Urinary bladder (tissue), 4 donors: Measurements from ENCODE around the gene GRHL3. TPM values are rescaled to one million over a fixed set of nuclear protein-coding genes. Genes with fewer than 3 reads are reported as not detected.

Source experiments
- DNase-seq: peaks from one replicate; pipeline ENCODE4 v3.0.0-alpha.2; 2015; ENCODE audit errors: extremely low spot score
- H3K27ac ChIP-seq: one replicate; pipeline ENCODE4 v1.5.1; 2013; ENCODE audit warnings: low read depth, mild to moderate bottlenecking, moderate library complexity
- H3K36me3 ChIP-seq: one replicate; pipeline ENCODE4 v1.6.1; 2013; ENCODE audit warnings: mild to moderate bottlenecking, moderate library complexity; ENCODE audit not compliant: insufficient read depth
- H3K4me1 ChIP-seq: one replicate; pipeline ENCODE4 v1.6.1; 2013; ENCODE audit warnings: mild to moderate bottlenecking, moderate library complexity; ENCODE audit not compliant: insufficient read depth
- H3K4me3 ChIP-seq: one replicate; pipeline ENCODE4 v1.5.1; 2013; ENCODE audit warnings: low read depth, low read length
- WGBS: extraction: QIAGEN DNeasy Blood & Tissue Kit; methylation state at CpG from one replicate; pipeline ENCODE4 v1.1.7; 2013; 5-methylcytosine and 5-hydroxymethylcytosine counted together
- polyA plus RNA-seq: library from polyadenylated mRNA; stranded (reverse); fragments of 200-250 nt; gene quantifications from one replicate; pipeline ENCODE4 v1.2.3, GENCODE V29; 2013
- total RNA-seq: library from RNA; depleted of rRNA; stranded (reverse); fragments of >200 nt; gene quantifications from one replicate; pipeline ENCODE4 v1.2.3, GENCODE V29; 2014
- donor health status: healthy with polysubstance abuse.
- donor health status: healthy.

Gene GRHL3
- total and polyA plus RNA-seq, 2 donors = 7.6 to 15.1 TPM

GRCh38 chr1:24298606-24299005 lies 20.6 kb upstream of the GRHL3 start:
- 93% methylated on average over 8 of the region's 8 CpGs for WGBS
- no peak overlapping the region for H3K27ac ChIP-seq
- no peaks in the 10 kb centered on the region for H3K4me1 ChIP-seq
- H3K4me3 ChIP-seq = no peak overlapping the region
- H3K36me3 ChIP-seq = no peaks in the 10 kb centered on the region
- no peak for DNase-seq

- WGBS = 83% methylated on average over 6 of the region's 6 CpGs
- Histone ChIP-seq H3K27ac (no peak overlapping the region), H3K36me3 (no peaks in the 10 kb centered on the region), H3K4me3 (no peak overlapping the region), H3K4me1 (no peaks in the 10 kb centered on the region)
- DNase-seq = no peak
These were observed 19.3 kb upstream of the GRHL3 start for GRCh38 chr1:24299901-24300300.

- no peak overlapping the region for H3K27ac ChIP-seq
These were observed 18.0 kb upstream of the GRHL3 start for GRCh38 chr1:24300971-24301784.

GRCh38 chr1:24301785-24302175 lies 17.4 kb upstream of the GRHL3 start:
- Histone ChIP-seq H3K4me1 (no peaks in the 10 kb centered on the region), H3K27ac (no peak overlapping the region), H3K4me3 (no peak overlapping the region), H3K36me3 (no peaks in the 10 kb centered on the region)
- DNase-seq = no peak
- WGBS = 25% methylated on average over 4 of the region's 4 CpGs

More at GRCh38 chr1:24300971-24301784, 18.0 kb upstream of the GRHL3 start:
- 61% methylated on average over 7 of the region's 7 CpGs for WGBS
- Histone ChIP-seq H3K4me1 (no peaks in the 10 kb centered on the region), H3K36me3 (no peaks in the 10 kb centered on the region), H3K4me3 (no peak overlapping the region)
- no peak for DNase-seq

GRCh38 chr1:24302209-24302611 lies 16.9 kb upstream of the GRHL3 start:
- H3K36me3 ChIP-seq = no peaks in the 10 kb centered on the region
- 81% methylated on average over 3 of the region's 3 CpGs for WGBS
- DNase-seq = no peak
- H3K27ac ChIP-seq = no peak overlapping the region
- no peaks in the 10 kb centered on the region for H3K4me1 ChIP-seq
- no peak overlapping the region for H3K4me3 ChIP-seq

GRCh38 chr1:24303600-24303999 lies 15.6 kb upstream of the GRHL3 start:
- H3K36me3 ChIP-seq = no peaks in the 10 kb centered on the region
- H3K27ac ChIP-seq = no peak overlapping the region
- H3K4me3 ChIP-seq = no peak overlapping the region
- WGBS = 93% methylated on average over 4 of the region's 4 CpGs
- no peaks in the 10 kb centered on the region for H3K4me1 ChIP-seq
- no peak for DNase-seq

GRCh38 chr1:24304763-24305162 lies 14.4 kb upstream of the GRHL3 start:
- H3K4me1 ChIP-seq = no peaks in the 10 kb centered on the region
- no peak overlapping the region for H3K27ac ChIP-seq
- 76% methylated on average over 3 of the region's 3 CpGs for WGBS
- no peak for DNase-seq
- H3K4me3 ChIP-seq = no peak overlapping the region
- no peaks in the 10 kb centered on the region for H3K36me3 ChIP-seq

- H3K36me3 ChIP-seq = no peaks in the 10 kb centered on the region
- 76% methylated on average over 7 of the region's 7 CpGs for WGBS
- no peak overlapping the region for H3K27ac ChIP-seq
- no peak overlapping the region for H3K4me3 ChIP-seq
- no peak for DNase-seq
- no peaks in the 10 kb centered on the region for H3K4me1 ChIP-seq
These were observed 10.7 kb upstream of the GRHL3 start for GRCh38 chr1:24308365-24309015.

- 90% methylated on average over 4 of the region's 4 CpGs for WGBS
These were observed 9.2 kb upstream of the GRHL3 start for GRCh38 chr1:24309762-24310485.

GRCh38 chr1:24311234-24311633 lies 7.9 kb upstream of the GRHL3 start:
- no peak for DNase-seq
- peak overlapping the region; percentile 62 for H3K27ac ChIP-seq
- H3K4me1 ChIP-seq = no peaks in the 10 kb centered on the region
- WGBS = 84% methylated on average over 3 of the region's 3 CpGs
- H3K36me3 ChIP-seq = no peaks in the 10 kb centered on the region
- H3K4me3 ChIP-seq = no peak overlapping the region

More at GRCh38 chr1:24309762-24310485, 9.2 kb upstream of the GRHL3 start:
- Histone ChIP-seq H3K4me1 (no peaks in the 10 kb centered on the region), H3K4me3 (no peak overlapping the region), H3K27ac (no peak overlapping the region), H3K36me3 (no peaks in the 10 kb centered on the region)
- DNase-seq = no peak

GRCh38 chr1:24311741-24312140 lies 7.4 kb upstream of the GRHL3 start:
- 76% methylated on average over 1 of the region's 1 CpG for WGBS
- peak overlapping the region; percentile 62 for H3K27ac ChIP-seq
- DNase-seq = no peak
- no peak overlapping the region for H3K4me3 ChIP-seq
- H3K4me1 ChIP-seq = no peaks in the 10 kb centered on the region
- no peaks in the 10 kb centered on the region for H3K36me3 ChIP-seq

GRCh38 chr1:24315391-24315790 lies 3.8 kb upstream of the GRHL3 start:
- WGBS = 78% methylated on average over 6 of the region's 6 CpGs

GRCh38 chr1:24316645-24317044 lies 2.5 kb upstream of the GRHL3 start:
- no peaks in the 10 kb centered on the region for H3K36me3 ChIP-seq
- no peak for DNase-seq
- H3K4me1 ChIP-seq = peaks cover 2% of the 10 kb centered on the region
- H3K4me3 ChIP-seq = no peak overlapping the region
- peak overlapping the region; percentile 25 for H3K27ac ChIP-seq
- 80% methylated on average over 3 of the region's 3 CpGs for WGBS

More at GRCh38 chr1:24315391-24315790, 3.8 kb upstream of the GRHL3 start:
- peaks cover 2% of the 10 kb centered on the region for H3K4me1 ChIP-seq
- H3K27ac ChIP-seq = no peak overlapping the region
- no peak overlapping the region for H3K4me3 ChIP-seq
- no peak for DNase-seq
- H3K36me3 ChIP-seq = no peaks in the 10 kb centered on the region
